ENCODE results near the gene PACRG. TPM values are rescaled to one million over a fixed set of nuclear protein-coding genes. Genes with fewer than 3 reads are reported as not detected.

Gene PACRG
- total RNA-seq, 2 donors from 2014 or later = 2.9 to 63.8 TPM

DNA sequence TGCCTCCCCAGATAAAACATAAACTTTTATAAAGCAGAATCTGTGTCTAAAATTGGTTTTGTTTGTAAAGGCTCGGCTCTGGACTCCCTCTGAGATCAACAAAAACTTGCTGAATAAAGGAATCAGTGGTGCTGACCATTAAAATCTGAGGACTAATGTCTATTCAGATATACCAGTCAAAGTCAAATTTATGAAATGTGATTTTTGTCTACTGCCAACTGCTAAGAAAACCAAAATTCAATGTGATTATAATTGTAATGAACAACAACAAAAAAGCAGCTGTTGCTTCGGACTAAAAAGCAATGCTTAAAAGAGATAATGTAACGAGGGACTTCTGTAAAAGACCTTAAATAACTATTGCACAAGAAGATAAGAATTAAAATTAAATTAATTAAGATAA is 26.8 kb upstream of the PACRG start:
- Histone ChIP-seq H3K36me3 (no peaks in the 10 kb centered on the region), H3K4me1 (replicated peaks) (no peaks in the 10 kb centered on the region), H3K27ac (no peak overlapping the region), H3K9me3 (no peaks in the 10 kb centered on the region), H3K27me3 (replicated peaks; ENCODE audit: insufficient read depth) (no peaks in the 10 kb centered on the region), H3K4me3 (no peak overlapping the region)
- intact Hi-C loops (cut with DNase I) = no loop called here
- 97% methylated on average over 3 of the region's 3 CpGs for WGBS
- TF ChIP-seq, protein P1, sequence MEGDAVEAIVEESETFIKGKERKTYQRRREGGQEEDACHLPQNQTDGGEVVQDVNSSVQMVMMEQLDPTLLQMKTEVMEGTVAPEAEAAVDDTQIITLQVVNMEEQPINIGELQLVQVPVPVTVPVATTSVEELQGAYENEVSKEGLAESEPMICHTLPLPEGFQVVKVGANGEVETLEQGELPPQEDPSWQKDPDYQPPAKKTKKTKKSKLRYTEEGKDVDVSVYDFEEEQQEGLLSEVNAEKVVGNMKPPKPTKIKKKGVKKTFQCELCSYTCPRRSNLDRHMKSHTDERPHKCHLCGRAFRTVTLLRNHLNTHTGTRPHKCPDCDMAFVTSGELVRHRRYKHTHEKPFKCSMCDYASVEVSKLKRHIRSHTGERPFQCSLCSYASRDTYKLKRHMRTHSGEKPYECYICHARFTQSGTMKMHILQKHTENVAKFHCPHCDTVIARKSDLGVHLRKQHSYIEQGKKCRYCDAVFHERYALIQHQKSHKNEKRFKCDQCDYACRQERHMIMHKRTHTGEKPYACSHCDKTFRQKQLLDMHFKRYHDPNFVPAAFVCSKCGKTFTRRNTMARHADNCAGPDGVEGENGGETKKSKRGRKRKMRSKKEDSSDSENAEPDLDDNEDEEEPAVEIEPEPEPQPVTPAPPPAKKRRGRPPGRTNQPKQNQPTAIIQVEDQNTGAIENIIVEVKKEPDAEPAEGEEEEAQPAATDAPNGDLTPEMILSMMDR (IDR thresholded peaks at IDR 0.05) = no peak
- TF ChIP-seq POLR2A (IDR thresholded peaks at IDR 0.05) (no peak), POLR2AphosphoS5 (IDR thresholded peaks at IDR 0.05) (no peak)
- DNase-seq (ENCODE audit: low spot score) = no peak

DNA sequence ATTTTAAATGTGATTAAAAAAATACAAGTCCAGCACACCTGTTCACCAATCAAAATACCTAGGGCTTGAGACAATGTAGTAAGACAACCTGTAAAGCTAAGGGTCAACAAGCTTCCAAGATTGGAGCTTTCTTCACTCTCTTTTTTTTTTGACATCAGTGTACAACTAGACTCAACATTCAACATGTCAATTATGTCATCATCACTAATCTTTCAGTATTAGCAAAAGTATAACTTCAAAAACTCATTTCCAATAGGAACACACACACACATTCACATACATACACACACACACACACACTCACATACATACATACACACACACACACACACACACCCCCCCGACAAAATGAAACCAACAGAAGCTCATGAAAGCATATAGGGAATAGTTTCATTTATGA is 26.2 kb upstream of the PACRG start:
- no peaks in the 10 kb centered on the region for H3K9me3 ChIP-seq
- intact Hi-C loops (cut with DNase I) = no loop called here
- WGBS = 91% methylated on average over 1 of the region's 1 CpG

DNA sequence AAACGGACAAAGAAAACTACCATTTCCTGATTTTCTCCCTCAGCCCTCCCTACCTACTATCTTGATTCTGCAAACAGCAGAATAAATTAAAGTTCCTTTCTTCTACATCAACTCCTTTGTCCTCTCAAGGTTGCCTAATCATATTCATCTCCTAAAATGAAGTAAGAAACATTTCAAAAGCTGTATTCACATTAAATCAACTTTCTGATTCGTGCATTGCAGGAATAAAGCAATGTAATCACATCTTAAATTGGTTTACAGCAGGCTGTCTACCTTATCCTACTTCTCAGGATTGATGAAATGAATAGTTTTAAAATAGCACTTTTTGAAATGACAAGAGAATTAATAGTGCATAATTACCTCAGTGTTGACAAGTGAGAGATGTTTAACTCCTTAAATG is 25.3 kb upstream of the PACRG start:
- TF ChIP-seq, protein P1 (IDR thresholded peaks at IDR 0.05) = no peak
- TF ChIP-seq POLR2AphosphoS5 (IDR thresholded peaks at IDR 0.05) (no peak), POLR2A (IDR thresholded peaks at IDR 0.05) (no peak)
- DNase-seq (ENCODE audit: low spot score) = no peak
- H3K36me3 ChIP-seq = no peaks in the 10 kb centered on the region
- H3K27me3 ChIP-seq (replicated peaks; ENCODE audit: insufficient read depth) = no peaks in the 10 kb centered on the region
- no peak overlapping the region for H3K27ac ChIP-seq
- intact Hi-C loops (cut with DNase I) = no loop called here
- WGBS = 89% methylated on average over 2 of the region's 2 CpGs
- H3K9me3 ChIP-seq = no peaks in the 10 kb centered on the region
- H3K4me1 ChIP-seq (replicated peaks) = no peaks in the 10 kb centered on the region
- no peak overlapping the region for H3K4me3 ChIP-seq

More for the DNA sequence above, 26.2 kb upstream of the PACRG start:
- H3K27ac ChIP-seq = no peak overlapping the region
- no peak overlapping the region for H3K4me3 ChIP-seq
- DNase-seq (ENCODE audit: low spot score) = no peak
- H3K27me3 ChIP-seq (replicated peaks; ENCODE audit: insufficient read depth) = no peaks in the 10 kb centered on the region
- TF ChIP-seq POLR2AphosphoS5 (IDR thresholded peaks at IDR 0.05) = no peak
- no peak for TF ChIP-seq POLR2A (IDR thresholded peaks at IDR 0.05)
- TF ChIP-seq, protein P1 (IDR thresholded peaks at IDR 0.05) = no peak
- H3K4me1 ChIP-seq (replicated peaks) = no peaks in the 10 kb centered on the region
- no peaks in the 10 kb centered on the region for H3K36me3 ChIP-seq

DNA sequence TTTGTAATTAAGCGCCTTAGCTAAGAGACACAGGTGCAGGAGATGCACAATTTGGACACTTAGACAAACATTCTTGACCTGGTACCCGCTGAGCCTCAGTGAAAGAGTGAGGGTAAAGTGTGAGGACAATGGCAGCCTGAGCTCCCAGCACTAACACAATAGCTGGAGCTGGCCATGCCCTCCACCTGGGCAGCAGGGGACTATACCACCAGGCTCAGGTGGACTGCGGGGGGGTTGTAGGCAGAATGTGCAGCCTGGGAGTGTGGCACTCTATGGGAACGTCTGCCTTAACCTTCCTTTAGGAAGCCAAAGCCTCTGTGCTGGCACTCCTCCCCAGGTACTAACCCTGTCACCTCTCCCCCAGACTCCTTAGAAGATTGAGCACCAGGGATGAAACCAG is 23.8 kb upstream of the PACRG start:
- intact Hi-C loops (cut with DNase I) = no loop called here

DNA sequence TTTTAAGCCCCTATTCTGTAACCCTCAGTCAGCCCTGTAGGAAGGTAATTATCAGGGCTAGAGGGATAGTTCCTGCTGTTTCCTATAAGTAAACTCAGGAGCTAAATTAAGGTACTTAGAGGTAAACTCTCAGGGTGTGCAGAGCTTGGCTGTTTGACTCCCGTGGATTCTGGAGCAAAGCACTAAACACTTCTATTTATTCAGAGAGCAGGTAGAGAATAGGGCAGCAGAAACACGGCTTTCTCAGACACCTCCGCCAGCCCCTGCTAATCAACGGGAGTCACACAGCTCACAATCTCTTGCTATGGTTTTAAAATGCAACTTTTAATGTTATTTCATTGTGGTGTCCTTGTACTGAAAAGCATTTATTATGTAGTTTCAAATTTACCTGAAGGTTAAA is 22.0 kb upstream of the PACRG start:
- Histone ChIP-seq H3K27ac (no peak overlapping the region), H3K27me3 (replicated peaks; ENCODE audit: insufficient read depth) (no peaks in the 10 kb centered on the region), H3K9me3 (no peaks in the 10 kb centered on the region), H3K4me3 (no peak overlapping the region), H3K36me3 (no peaks in the 10 kb centered on the region), H3K4me1 (replicated peaks) (no peaks in the 10 kb centered on the region)
- no peak for DNase-seq (ENCODE audit: low spot score)
- 26% methylated on average over 4 of the region's 4 CpGs for WGBS
- intact Hi-C loops (cut with DNase I) = no loop called here
- TF ChIP-seq POLR2A (IDR thresholded peaks at IDR 0.05) (no peak), POLR2AphosphoS5 (IDR thresholded peaks at IDR 0.05) (no peak)
- TF ChIP-seq, protein P1 (IDR thresholded peaks at IDR 0.05) = no peak

More for the DNA sequence above, 23.8 kb upstream of the PACRG start:
- 96% methylated on average over 4 of the region's 4 CpGs for WGBS
- DNase-seq (ENCODE audit: low spot score) = no peak
- H3K4me1 ChIP-seq (replicated peaks) = no peaks in the 10 kb centered on the region
- H3K27me3 ChIP-seq (replicated peaks; ENCODE audit: insufficient read depth) = no peaks in the 10 kb centered on the region
- no peak overlapping the region for H3K27ac ChIP-seq
- no peaks in the 10 kb centered on the region for H3K9me3 ChIP-seq
- H3K4me3 ChIP-seq = no peak overlapping the region
- TF ChIP-seq, protein P1 (IDR thresholded peaks at IDR 0.05) = no peak
- TF ChIP-seq POLR2A (IDR thresholded peaks at IDR 0.05) = no peak
- TF ChIP-seq POLR2AphosphoS5 (IDR thresholded peaks at IDR 0.05) = no peak
- no peaks in the 10 kb centered on the region for H3K36me3 ChIP-seq

Data from prostate gland (tissue), 2 donors.